CD14-positive monocyte (primary cell): Measurements from ENCODE around the gene MRPS27. TPM values are rescaled to one million over a fixed set of nuclear protein-coding genes. Genes with fewer than 3 reads are reported as not detected.

ENCODE experiments used
- DNase-seq, 3 donors: peaks; one replicate each; pipeline ENCODE4 v3.0.0-alpha.2; 2011 to 2022
- H2AFZ ChIP-seq: 2 replicates; pipeline ENCODE4 v1.6.0; 2012; ENCODE audit warnings: mild to moderate bottlenecking, low read depth, low read length, inconsistent platforms; ENCODE audit not compliant: insufficient read depth, poor library complexity, severe bottlenecking
- H3K27ac ChIP-seq, 2 donors: 1 replicate in 1 of 2; 2 replicates in 1 of 2; pipeline ENCODE4 v1.5.1; 2012 to 2013; ENCODE audit warnings: low read length in 2 of 2, control low read depth in 1 of 2, inconsistent platforms in 1 of 2, low read depth in 1 of 2, mild to moderate bottlenecking in 1 of 2
- H3K27me3 ChIP-seq, 2 donors: one replicate each; pipeline versions ENCODE4 v1.6.0 to v1.6.1; 2011 to 2013; ENCODE audit warnings: low read length in 2 of 2; ENCODE audit not compliant: control insufficient read depth in 2 of 2, insufficient read depth in 2 of 2
- H3K36me3 ChIP-seq, 2 donors: replicated peaks in 1 of 2; 1 replicate in 1 of 2; 2 replicates in 1 of 2; pipeline versions ENCODE4 v1.5.1 to v1.6.1; 2012 to 2013; ENCODE audit warnings: low read length in 2 of 2, control low read depth in 1 of 2, inconsistent platforms in 1 of 2, mild to moderate bottlenecking in 1 of 2; ENCODE audit not compliant: insufficient read depth in 2 of 2, control insufficient read depth in 1 of 2
- H3K4me1 ChIP-seq, 2 donors: 1 replicate in 1 of 2; 2 replicates in 1 of 2; pipeline versions ENCODE4 v1.5.1 to v1.6.1; 2012 to 2013; ENCODE audit warnings: low read length in 2 of 2, control low read depth in 1 of 2, inconsistent platforms in 1 of 2, mild to moderate bottlenecking in 1 of 2, moderate library complexity in 1 of 2; ENCODE audit not compliant: insufficient read depth in 2 of 2, control insufficient read depth in 1 of 2
- H3K4me2 ChIP-seq: replicated peaks from 2 replicates; pipeline ENCODE3; 2012; ENCODE audit warnings: low read length, moderate library complexity, mild to moderate bottlenecking; ENCODE audit not compliant: poor library complexity, severe bottlenecking; ENCODE audit errors: extremely low read depth
- H3K4me3 ChIP-seq, 3 experiments: fragments of 200-600 bp in 1 of 3; sonication (generic) in 1 of 3; replicated peaks in 1 of 3; 1 replicate in 2 of 3; 2 replicates in 1 of 3; pipeline ENCODE4 v1.5.1; 2011 to 2013; ENCODE audit warnings: low read length in 3 of 3, mild to moderate bottlenecking in 3 of 3, control low read depth in 2 of 3, low read depth in 2 of 3, inconsistent platforms in 1 of 3, moderate library complexity in 1 of 3
- H3K79me2 ChIP-seq: 2 replicates; pipeline ENCODE4 v1.6.0; 2012; ENCODE audit warnings: mild to moderate bottlenecking, control low read depth, inconsistent platforms, low read length, moderate library complexity; ENCODE audit not compliant: insufficient read depth
- H3K9ac ChIP-seq: 2 replicates; pipeline ENCODE4 v1.6.0; 2017; ENCODE audit warnings: low read length, mild to moderate bottlenecking; ENCODE audit not compliant: insufficient read depth, poor library complexity, severe bottlenecking
- H3K9me3 ChIP-seq, 2 donors: replicated peaks in 1 of 2; 1 replicate in 1 of 2; 2 replicates in 1 of 2; pipeline versions ENCODE4 v1.5.1 to v1.6.1; 2012 to 2013; ENCODE audit warnings: low read length in 2 of 2, control low read depth in 1 of 2; ENCODE audit not compliant: control insufficient read depth in 1 of 2, insufficient read depth in 1 of 2
- H4K20me1 ChIP-seq: 2 replicates; pipeline ENCODE4 v1.6.0; 2012; ENCODE audit warnings: mild to moderate bottlenecking, low read length, control low read depth, moderate library complexity; ENCODE audit not compliant: insufficient read depth
- H3K27ac Mint-ChIP-seq, 7 donors: one replicate each; pipeline ENCODE4 v1.8.0; 2020; ENCODE audit warnings: mild to moderate bottlenecking in 7 of 7, mixed read lengths in 7 of 7, moderate library complexity in 6 of 7, inconsistent platforms in 2 of 7
- H3K27me3 Mint-ChIP-seq, 3 donors: one replicate each; pipeline ENCODE4 v1.8.0; 2021 to 2022; ENCODE audit warnings: low read depth in 3 of 3, mild to moderate bottlenecking in 3 of 3, mixed read lengths in 3 of 3, moderate library complexity in 3 of 3, inconsistent platforms in 1 of 3
- H3K36me3 Mint-ChIP-seq, 2 donors: one replicate each; pipeline ENCODE4 v1.8.0; 2020; ENCODE audit warnings: mixed read lengths in 2 of 2, inconsistent platforms in 1 of 2, mild to moderate bottlenecking in 1 of 2
- H3K4me1 Mint-ChIP-seq: one replicate; pipeline ENCODE4 v1.8.0; 2020; ENCODE audit warnings: mild to moderate bottlenecking, mixed read lengths
- H3K4me3 Mint-ChIP-seq, 2 donors: one replicate each; pipeline ENCODE4 v1.8.0; 2020; ENCODE audit warnings: mild to moderate bottlenecking in 2 of 2, mixed read lengths in 2 of 2, moderate library complexity in 1 of 2
- H3K9me3 Mint-ChIP-seq, 7 donors: one replicate each; pipeline ENCODE4 v1.8.0; 2020 to 2022; ENCODE audit warnings: mixed read lengths in 7 of 7, mild to moderate bottlenecking in 6 of 7, moderate library complexity in 6 of 7, inconsistent platforms in 2 of 7
- CTCF ChIP-seq: fragments of 200-600 bp; IDR thresholded peaks from one replicate; pipeline ENCODE4 v1.8.0; 2022; ENCODE audit warnings: antibody characterized with exemption, mild to moderate bottlenecking
- WGBS: methylation state at CpG from one replicate; pipeline ENCODE4 v1.1.5; 2013; ENCODE audit warnings: missing lambda C conversion rate; ENCODE audit not compliant: insufficient coverage; 5-methylcytosine and 5-hydroxymethylcytosine counted together
- intact Hi-C, 2 donors: fragments of 100-400 bp; cut with micrococcal nuclease; formaldehyde crosslinking; loops; one replicate each; pipeline versions ENCODE4 v1.15.0 to v1.15.1; 2023
- polyA plus RNA-seq, 3 donors: library from polyadenylated mRNA; depleted of rRNA in 1 of 3; unstranded in 2 of 3; stranded (reverse) in 1 of 3; fragments of 300-500 nt in 2 of 3; fragments of >200 nt in 1 of 3; fragmentation: Illumina TruSeq in 2 of 3; gene quantifications; 1 replicate in 2 of 3; 2 replicates in 1 of 3; pipeline ENCODE4 v1.2.3, GENCODE V29; 2012 to 2021

MRPS27 gene
- polyA plus RNA-seq, 3 donors: 13.3 to 19.2 (median 15.3) TPM

- Histone ChIP-seq H3K4me3 (no peak overlapping the region), H3K27ac (no peak overlapping the region), H3K36me3 (no peaks in the 10 kb centered on the region), H4K20me1 (no peaks in the 10 kb centered on the region), H2AFZ (no peak overlapping the region), H3K79me2 (no peaks in the 10 kb centered on the region), H3K4me2 (no peak overlapping the region), H3K27me3 (no peaks in the 10 kb centered on the region), H3K9me3 (no peaks in the 10 kb centered on the region), H3K4me1 (no peaks in the 10 kb centered on the region), H3K9ac (no peak overlapping the region)
- no CpG with 5 or more reads among the region's 2 CpGs for WGBS
- peaks cover 0 to 3% (median 0%) of the 10 kb centered on the region in 7 donors for H3K9me3 Mint-ChIP-seq
- no peaks in the 10 kb centered on the region for H3K27me3 Mint-ChIP-seq
- no peak overlapping the region for H3K4me3 Mint-ChIP-seq
- TF ChIP-seq CTCF: peak; percentile 74
- intact Hi-C loops: no loop called here
- H3K27ac Mint-ChIP-seq: no peak overlapping the region
- no peaks in the 10 kb centered on the region for H3K4me1 Mint-ChIP-seq
- H3K36me3 Mint-ChIP-seq: peaks cover 11 to 12% of the 10 kb centered on the region in 2 donors
- DNase-seq: peak in 2 of 3 donors; percentile 1 to 8
These were observed 51.2 kb downstream of the MRPS27 start for GRCh38 chr5:72268753-72269410.

GRCh38 chr5:72268260-72268659 lies 51.8 kb downstream of the MRPS27 start:
- no peak overlapping the region for H3K4me3 Mint-ChIP-seq
- no peak overlapping the region for H2AFZ ChIP-seq
- no peak overlapping the region for H3K27ac ChIP-seq
- H3K36me3 Mint-ChIP-seq: peaks cover 11 to 12% of the 10 kb centered on the region in 2 donors
- no peak for DNase-seq
- H3K9ac ChIP-seq: no peak overlapping the region
- H4K20me1 ChIP-seq: no peaks in the 10 kb centered on the region
- no peak overlapping the region for H3K4me3 ChIP-seq
- no peaks in the 10 kb centered on the region for H3K36me3 ChIP-seq
- H3K9me3 ChIP-seq: no peaks in the 10 kb centered on the region
- no peak for TF ChIP-seq CTCF
- no peak overlapping the region for H3K4me2 ChIP-seq
- H3K27ac Mint-ChIP-seq: no peak overlapping the region
- peaks cover 0 to 3% (median 0%) of the 10 kb centered on the region in 7 donors for H3K9me3 Mint-ChIP-seq
- WGBS: no CpG with 5 or more reads among the region's 2 CpGs
- no peaks in the 10 kb centered on the region for H3K27me3 Mint-ChIP-seq
- H3K79me2 ChIP-seq: no peaks in the 10 kb centered on the region
- no peaks in the 10 kb centered on the region for H3K4me1 Mint-ChIP-seq
- no peaks in the 10 kb centered on the region for H3K27me3 ChIP-seq
- H3K4me1 ChIP-seq: no peaks in the 10 kb centered on the region
- intact Hi-C loops: no loop called here
